ENCODE data around the gene MERTK.

MERTK gene

DNA sequence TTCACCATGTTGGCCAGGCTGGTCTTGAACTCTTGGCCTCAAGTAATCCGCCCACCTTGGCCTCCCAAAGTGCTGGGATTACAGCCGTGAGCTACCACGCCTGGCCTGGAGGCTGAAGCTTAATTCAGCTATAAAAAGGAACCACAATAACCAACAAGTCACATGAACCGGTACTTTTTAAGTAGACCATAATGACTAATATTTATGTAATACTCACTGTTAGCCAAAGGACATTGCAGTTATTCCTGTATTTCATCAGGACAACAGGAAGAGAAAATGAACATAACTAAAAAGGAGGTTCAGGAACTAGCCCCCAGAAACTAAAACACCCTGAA, 107.6 kb downstream of the MERTK start:
- TF ChIP-seq, protein P1, sequence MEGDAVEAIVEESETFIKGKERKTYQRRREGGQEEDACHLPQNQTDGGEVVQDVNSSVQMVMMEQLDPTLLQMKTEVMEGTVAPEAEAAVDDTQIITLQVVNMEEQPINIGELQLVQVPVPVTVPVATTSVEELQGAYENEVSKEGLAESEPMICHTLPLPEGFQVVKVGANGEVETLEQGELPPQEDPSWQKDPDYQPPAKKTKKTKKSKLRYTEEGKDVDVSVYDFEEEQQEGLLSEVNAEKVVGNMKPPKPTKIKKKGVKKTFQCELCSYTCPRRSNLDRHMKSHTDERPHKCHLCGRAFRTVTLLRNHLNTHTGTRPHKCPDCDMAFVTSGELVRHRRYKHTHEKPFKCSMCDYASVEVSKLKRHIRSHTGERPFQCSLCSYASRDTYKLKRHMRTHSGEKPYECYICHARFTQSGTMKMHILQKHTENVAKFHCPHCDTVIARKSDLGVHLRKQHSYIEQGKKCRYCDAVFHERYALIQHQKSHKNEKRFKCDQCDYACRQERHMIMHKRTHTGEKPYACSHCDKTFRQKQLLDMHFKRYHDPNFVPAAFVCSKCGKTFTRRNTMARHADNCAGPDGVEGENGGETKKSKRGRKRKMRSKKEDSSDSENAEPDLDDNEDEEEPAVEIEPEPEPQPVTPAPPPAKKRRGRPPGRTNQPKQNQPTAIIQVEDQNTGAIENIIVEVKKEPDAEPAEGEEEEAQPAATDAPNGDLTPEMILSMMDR (IDR thresholded peaks at IDR 0.05; ENCODE audit: low read length, missing control alignments), result no peak
- DNase-seq (ENCODE audit: low read depth), result peak; percentile 58
- H3K4me3 ChIP-seq (replicated peaks; ENCODE audit: low read depth, low read length), result no peak overlapping the region

DNA sequence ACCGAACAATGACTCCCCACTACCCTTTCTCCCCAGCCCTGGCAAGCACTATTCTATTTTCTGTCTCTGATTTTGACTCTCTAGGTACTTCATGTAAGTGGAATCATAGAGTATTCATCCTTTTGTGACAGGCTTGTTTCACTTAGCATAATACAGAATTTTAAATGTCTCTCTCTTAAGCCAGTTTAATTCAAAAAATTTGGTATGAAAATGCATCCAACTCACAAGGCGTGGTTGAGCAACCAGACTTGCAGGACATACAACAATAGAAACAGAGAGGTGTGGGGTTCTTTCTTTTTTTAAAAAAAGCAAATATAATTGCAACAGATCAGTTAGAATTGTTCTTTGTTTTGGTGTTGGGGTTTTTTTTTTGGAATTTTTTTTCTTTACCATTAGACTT, 109.1 kb downstream of the MERTK start:
- no peak overlapping the region for H3K4me3 ChIP-seq (replicated peaks; ENCODE audit: low read depth, low read length)
- no peak for DNase-seq (ENCODE audit: low read depth)
- TF ChIP-seq, protein P1 (IDR thresholded peaks at IDR 0.05; ENCODE audit: low read length, missing control alignments), result no peak

DNA sequence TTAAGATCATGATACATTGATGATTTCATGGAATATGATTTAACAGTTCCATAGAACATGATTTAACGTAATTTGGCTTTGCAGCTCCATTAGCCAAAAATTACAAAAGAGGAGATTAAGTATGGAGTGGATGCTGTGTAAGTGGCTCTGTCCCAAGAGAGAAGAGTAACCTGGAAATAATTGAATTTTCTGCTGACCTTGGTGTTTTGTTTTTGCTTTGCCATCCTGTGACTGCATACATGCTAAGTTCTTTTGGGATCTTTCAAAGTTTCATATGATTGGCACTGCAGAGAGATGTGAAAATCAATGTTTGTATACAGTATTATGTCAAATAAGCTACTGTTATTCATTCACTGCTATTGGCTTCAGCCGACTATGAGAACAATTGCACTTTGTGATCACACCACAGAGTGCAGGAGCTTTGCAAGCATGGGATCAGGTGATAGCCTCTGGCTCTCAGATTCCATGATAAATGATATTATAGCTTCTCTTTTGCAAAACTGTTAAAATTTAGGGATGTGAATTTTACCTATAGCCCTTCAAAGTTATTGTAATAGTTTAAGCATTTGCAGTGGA, 110.6 kb downstream of the MERTK start:
- H3K4me3 ChIP-seq (replicated peaks; ENCODE audit: low read depth, low read length), result no peak overlapping the region
- TF ChIP-seq, protein P1 (IDR thresholded peaks at IDR 0.05; ENCODE audit: low read length, missing control alignments), result no peak
- no peak for DNase-seq (ENCODE audit: low read depth)

DNA sequence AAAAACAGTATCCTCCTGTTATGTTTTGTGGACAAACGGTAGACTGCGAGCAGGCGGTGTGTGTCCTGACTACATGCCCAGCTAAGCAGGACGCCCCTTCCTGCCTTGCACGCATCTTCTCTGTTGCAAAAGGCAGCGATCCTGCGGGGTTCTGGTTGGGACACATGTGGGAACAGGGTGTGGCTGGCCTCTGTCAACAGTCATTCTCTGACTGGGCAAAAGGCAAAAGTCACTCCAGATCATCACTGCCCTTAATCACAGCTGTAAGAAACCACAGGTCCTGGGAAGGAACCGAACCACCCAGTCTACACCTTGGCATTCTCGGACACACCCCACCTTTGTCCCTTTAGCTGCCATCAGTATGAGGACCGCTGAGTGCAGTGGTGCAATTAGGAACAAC, 112.3 kb downstream of the MERTK start:
- TF ChIP-seq, protein P1 (IDR thresholded peaks at IDR 0.05; ENCODE audit: low read length, missing control alignments), result no peak
- no peak overlapping the region for H3K4me3 ChIP-seq (replicated peaks; ENCODE audit: low read depth, low read length)
- DNase-seq (ENCODE audit: low read depth), result no peak

DNA sequence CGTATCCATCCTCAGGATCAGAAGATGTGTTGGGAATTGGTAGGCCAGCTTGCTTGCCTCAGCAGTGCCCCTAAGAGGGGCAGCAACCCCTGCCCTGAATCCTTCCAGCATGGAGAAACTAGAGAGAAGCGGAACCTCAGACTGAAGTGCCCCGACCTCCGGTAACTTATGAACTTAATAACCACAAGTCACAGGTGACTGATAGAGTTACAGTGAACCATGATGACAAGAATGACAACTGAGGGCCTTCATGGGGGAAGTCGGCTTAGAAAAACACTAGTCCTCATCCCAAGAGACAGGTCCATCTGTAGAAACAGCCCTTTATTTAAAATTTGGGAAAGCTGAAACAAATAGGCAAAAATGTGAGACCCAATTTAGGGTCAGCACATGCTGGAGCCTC, 114.1 kb downstream of the MERTK start:
- no peak for DNase-seq (ENCODE audit: low read depth)
- no peak overlapping the region for H3K4me3 ChIP-seq (replicated peaks; ENCODE audit: low read depth, low read length)
- TF ChIP-seq, protein P1 (IDR thresholded peaks at IDR 0.05; ENCODE audit: low read length, missing control alignments), result no peak

DNA sequence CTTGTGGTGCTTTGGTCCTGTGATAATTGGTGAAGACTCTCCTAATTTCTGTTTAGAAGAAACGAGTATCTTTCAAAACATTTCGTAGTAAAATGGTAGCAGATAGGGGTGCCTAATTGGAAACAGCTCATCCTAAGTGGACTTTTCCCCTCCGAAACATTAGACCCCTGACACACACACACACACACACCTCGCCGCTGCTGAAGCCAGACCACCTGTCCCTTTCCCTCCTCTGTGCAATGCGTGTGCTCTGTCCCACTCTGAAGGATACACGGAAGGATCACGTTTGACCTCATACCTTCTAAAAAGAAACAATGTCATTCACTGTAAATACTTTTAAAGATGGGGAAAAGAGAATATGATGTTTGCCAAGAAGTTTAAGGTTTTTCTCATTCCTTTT, 120.4 kb downstream of the MERTK start:
- no peak overlapping the region for H3K4me3 ChIP-seq (replicated peaks; ENCODE audit: low read depth, low read length)
- no peak for DNase-seq (ENCODE audit: low read depth)
- TF ChIP-seq, protein P1 (IDR thresholded peaks at IDR 0.05; ENCODE audit: low read length, missing control alignments), result no peak

DNA sequence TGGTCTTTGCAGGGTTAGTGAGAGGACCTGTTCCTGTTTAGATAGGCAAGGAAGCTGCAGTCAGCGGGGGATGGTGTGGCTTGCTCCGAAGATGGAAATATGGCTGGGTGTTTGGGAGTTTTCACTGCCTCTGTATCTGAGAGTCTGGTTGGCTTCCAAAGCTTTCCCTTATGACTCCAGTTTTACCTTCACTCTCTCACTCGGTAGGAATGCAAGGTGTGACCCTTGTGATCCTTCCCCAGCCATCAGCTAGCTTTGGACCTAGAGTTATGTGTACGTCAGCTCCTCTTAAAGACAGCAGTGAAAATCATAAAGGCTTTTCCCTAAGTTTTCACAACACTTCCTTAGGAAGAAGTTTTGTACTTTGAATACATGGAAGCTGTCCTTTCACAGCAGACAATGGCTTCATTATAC, 121.2 kb downstream of the MERTK start:
- H3K4me3 ChIP-seq (replicated peaks; ENCODE audit: low read depth, low read length), result no peak overlapping the region
- DNase-seq (ENCODE audit: low read depth), result no peak

More for the DNA sequence above, 121.2 kb downstream of the MERTK start:
- TF ChIP-seq, protein P1 (IDR thresholded peaks at IDR 0.05; ENCODE audit: low read length, missing control alignments), result no peak

All from fibroblast of pulmonary artery (primary cell).